PFSK-1 (cell line): ENCODE results near the gene PRKN.

Experiments used
- FOXP2 ChIP-seq: optimal IDR thresholded peaks from 2 replicates; pipeline ENCODE3; 2011; ENCODE audit warnings: borderline replicate concordance, control low read depth, inconsistent platforms; ENCODE audit not compliant: insufficient read depth; ENCODE audit errors: extremely low read length, extremely low read depth
- POLR2AphosphoS5 ChIP-seq: IDR thresholded peaks from 2 replicates; pipeline ENCODE4 v1.6.1; 2012; ENCODE audit warnings: low read depth, mild to moderate bottlenecking, control low read depth, low read length, moderate library complexity
- REST ChIP-seq, 2 experiments: IDR thresholded peaks; 2 replicates each; pipeline versions ENCODE4 v1.6.1 to v1.8.0; 2011 to 2012; ENCODE audit warnings: low read depth in 2 of 2, low read length in 2 of 2, control low read depth in 1 of 2, inconsistent platforms in 1 of 2, mild to moderate bottlenecking in 1 of 2, moderate library complexity in 1 of 2; ENCODE audit not compliant: insufficient read depth in 1 of 2
- SIN3A ChIP-seq: IDR thresholded peaks from 2 replicates; pipeline ENCODE4 v1.6.1; 2012; ENCODE audit warnings: mild to moderate bottlenecking, low read length, moderate library complexity, borderline replicate concordance; ENCODE audit not compliant: insufficient read depth
- TAF1 ChIP-seq: IDR thresholded peaks from 2 replicates; pipeline ENCODE4 v1.6.1; 2012; ENCODE audit warnings: low read length, control low read depth, borderline replicate concordance; ENCODE audit not compliant: insufficient read depth

The PRKN gene

GRCh38 chr6:162713974-162714780 lies 13.4 kb downstream of the PRKN start:
- TF ChIP-seq SIN3A (no peak), REST (IDR thresholded peaks at IDR 0.05; ENCODE audit: insufficient read depth in 1 of 2, low read depth in 2 of 2, low read length in 2 of 2) (no peak), FOXP2 (no peak), POLR2AphosphoS5 (no peak), TAF1 (no peak)

GRCh38 chr6:162712694-162713093 lies 14.9 kb downstream of the PRKN start:
- TF ChIP-seq SIN3A (no peak), TAF1 (no peak), REST (IDR thresholded peaks at IDR 0.05; ENCODE audit: insufficient read depth in 1 of 2, low read depth in 2 of 2, low read length in 2 of 2) (no peak), FOXP2 (no peak), POLR2AphosphoS5 (no peak)

GRCh38 chr6:162711376-162711775 lies 16.2 kb downstream of the PRKN start:
- TF ChIP-seq REST (IDR thresholded peaks at IDR 0.05; ENCODE audit: insufficient read depth in 1 of 2, low read depth in 2 of 2, low read length in 2 of 2) = no peak
- no peak for TF ChIP-seq POLR2AphosphoS5
- no peak for TF ChIP-seq SIN3A
- no peak for TF ChIP-seq FOXP2
- no peak for TF ChIP-seq TAF1

GRCh38 chr6:162710936-162711335 lies 16.6 kb downstream of the PRKN start:
- TF ChIP-seq POLR2AphosphoS5 = no peak
- no peak for TF ChIP-seq SIN3A
- no peak for TF ChIP-seq REST (IDR thresholded peaks at IDR 0.05; ENCODE audit: insufficient read depth in 1 of 2, low read depth in 2 of 2, low read length in 2 of 2)
- no peak for TF ChIP-seq TAF1
- no peak for TF ChIP-seq FOXP2

GRCh38 chr6:162710419-162710818 lies 17.1 kb downstream of the PRKN start:
- TF ChIP-seq REST (IDR thresholded peaks at IDR 0.05; ENCODE audit: insufficient read depth in 1 of 2, low read depth in 2 of 2, low read length in 2 of 2) = no peak
- TF ChIP-seq FOXP2 = no peak
- no peak for TF ChIP-seq SIN3A
- no peak for TF ChIP-seq TAF1
- no peak for TF ChIP-seq POLR2AphosphoS5
